DOHH2 (cell line): ENCODE measurements around the gene OR4N5.

Source experiments
- EZH2phosphoT487 ChIP-seq: fragments of 200-600 bp; sonication (generic); IDR thresholded peaks from 2 replicates; pipeline ENCODE4 v1.6.1; 2017; ENCODE audit warnings: borderline replicate concordance, mild to moderate bottlenecking, antibody characterized with exemption, low read length, moderate library complexity, mixed read lengths
- TF ChIP-seq, protein P1 (sequence below): fragments of 200-600 bp; sonication (generic); IDR thresholded peaks from one replicate; pipeline ENCODE4 v1.5.1; 2014; ENCODE audit warnings: antibody characterized with exemption, mild to moderate bottlenecking, low read depth, low read length; ENCODE audit not compliant: poor library complexity, severe bottlenecking

DNA sequence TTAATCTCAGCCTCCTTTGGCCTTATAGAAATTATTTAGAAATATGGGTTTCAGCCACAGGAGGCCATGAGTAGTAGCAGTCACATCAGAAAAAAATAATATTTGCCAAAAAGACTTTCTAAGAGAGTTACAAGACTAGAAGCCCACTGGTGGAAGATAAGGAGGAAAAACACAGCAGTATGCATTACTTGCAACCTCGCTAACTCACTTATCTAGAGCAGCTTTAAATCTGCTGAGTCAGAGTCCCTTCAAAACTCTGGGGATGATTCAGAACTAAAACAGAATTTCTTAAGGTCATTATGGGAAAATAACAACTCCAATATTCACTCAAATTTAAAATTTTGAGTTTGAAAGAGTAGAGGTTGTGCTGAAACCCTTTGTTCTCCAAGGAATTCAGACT lies 21.9 kb upstream of the OR4N5 start:
- TF ChIP-seq, protein P1, sequence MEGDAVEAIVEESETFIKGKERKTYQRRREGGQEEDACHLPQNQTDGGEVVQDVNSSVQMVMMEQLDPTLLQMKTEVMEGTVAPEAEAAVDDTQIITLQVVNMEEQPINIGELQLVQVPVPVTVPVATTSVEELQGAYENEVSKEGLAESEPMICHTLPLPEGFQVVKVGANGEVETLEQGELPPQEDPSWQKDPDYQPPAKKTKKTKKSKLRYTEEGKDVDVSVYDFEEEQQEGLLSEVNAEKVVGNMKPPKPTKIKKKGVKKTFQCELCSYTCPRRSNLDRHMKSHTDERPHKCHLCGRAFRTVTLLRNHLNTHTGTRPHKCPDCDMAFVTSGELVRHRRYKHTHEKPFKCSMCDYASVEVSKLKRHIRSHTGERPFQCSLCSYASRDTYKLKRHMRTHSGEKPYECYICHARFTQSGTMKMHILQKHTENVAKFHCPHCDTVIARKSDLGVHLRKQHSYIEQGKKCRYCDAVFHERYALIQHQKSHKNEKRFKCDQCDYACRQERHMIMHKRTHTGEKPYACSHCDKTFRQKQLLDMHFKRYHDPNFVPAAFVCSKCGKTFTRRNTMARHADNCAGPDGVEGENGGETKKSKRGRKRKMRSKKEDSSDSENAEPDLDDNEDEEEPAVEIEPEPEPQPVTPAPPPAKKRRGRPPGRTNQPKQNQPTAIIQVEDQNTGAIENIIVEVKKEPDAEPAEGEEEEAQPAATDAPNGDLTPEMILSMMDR: no peak
- TF ChIP-seq EZH2phosphoT487: no peak
